Heart left ventricle (tissue), 13 donors: ENCODE measurements around the gene HEATR9.

Experiments used
- CTCF ChIP-seq, 12 donors: fragments of 200-600 bp; sonication (generic) in 4 of 12; IDR thresholded peaks; one replicate each; pipeline versions ENCODE4 v1.5.0 to v1.8.0; 2018 to 2022; ENCODE audit warnings: antibody characterized with exemption in 12 of 12, mild to moderate bottlenecking in 5 of 12
- POLR2A ChIP-seq, 2 donors: fragments of 450-650 bp; IDR thresholded peaks; one replicate each; pipeline ENCODE4 v1.6.1; 2017; ENCODE audit warnings: antibody characterized with exemption in 2 of 2, mild to moderate bottlenecking in 2 of 2, moderate library complexity in 2 of 2
- donor health status: ischemic (EF 13 %, LVEDD 7.1; RV severe dilation, severe dysfunction).
- donor health status: DM: no; HTN: yes; CAD: no.
- donor health status: DM: no; HTN: no; CAD: no.
- donor health status: ischemic (EF 25% LVEDD 6.9; RV normal size, moderate dysfunction).
- donor health status: ischemic (EF 25% LVEDD 5.7; RV mildly dilated, moderate dysfunction).
- donor health status: ischemic (EF 35%, LVEDD 5.7; RV mildly dilated, moderate dysfunction).
- donor health status: nonischemic (EF 11% LVEDD 7.7; RV severe dilation, severe dysfunction).
- donor health status: DM: yes; HTN: yes; CAD: no.
- donor health status: PGD.
- donor health status: ischemic (EF 29% LVEDD 5.4; RV normal size, mild dysfunction).
- donor health status: nonischemic (EF 23%, LVEDD 6.1; RV moderate dilation, normal function).

GRCh38 chr17:35913609-35914008 is 44.9 kb upstream of the HEATR9 start:
- TF ChIP-seq POLR2A (IDR thresholded peaks at IDR 0.05) (no peak), CTCF (IDR thresholded peaks at IDR 0.05) (no peak)
